Measurements from ENCODE around the gene CLTA.
A peak's percentile ranks its signal among the peaks of the same experiment; 100 is the strongest.

Gene CLTA

DNA sequence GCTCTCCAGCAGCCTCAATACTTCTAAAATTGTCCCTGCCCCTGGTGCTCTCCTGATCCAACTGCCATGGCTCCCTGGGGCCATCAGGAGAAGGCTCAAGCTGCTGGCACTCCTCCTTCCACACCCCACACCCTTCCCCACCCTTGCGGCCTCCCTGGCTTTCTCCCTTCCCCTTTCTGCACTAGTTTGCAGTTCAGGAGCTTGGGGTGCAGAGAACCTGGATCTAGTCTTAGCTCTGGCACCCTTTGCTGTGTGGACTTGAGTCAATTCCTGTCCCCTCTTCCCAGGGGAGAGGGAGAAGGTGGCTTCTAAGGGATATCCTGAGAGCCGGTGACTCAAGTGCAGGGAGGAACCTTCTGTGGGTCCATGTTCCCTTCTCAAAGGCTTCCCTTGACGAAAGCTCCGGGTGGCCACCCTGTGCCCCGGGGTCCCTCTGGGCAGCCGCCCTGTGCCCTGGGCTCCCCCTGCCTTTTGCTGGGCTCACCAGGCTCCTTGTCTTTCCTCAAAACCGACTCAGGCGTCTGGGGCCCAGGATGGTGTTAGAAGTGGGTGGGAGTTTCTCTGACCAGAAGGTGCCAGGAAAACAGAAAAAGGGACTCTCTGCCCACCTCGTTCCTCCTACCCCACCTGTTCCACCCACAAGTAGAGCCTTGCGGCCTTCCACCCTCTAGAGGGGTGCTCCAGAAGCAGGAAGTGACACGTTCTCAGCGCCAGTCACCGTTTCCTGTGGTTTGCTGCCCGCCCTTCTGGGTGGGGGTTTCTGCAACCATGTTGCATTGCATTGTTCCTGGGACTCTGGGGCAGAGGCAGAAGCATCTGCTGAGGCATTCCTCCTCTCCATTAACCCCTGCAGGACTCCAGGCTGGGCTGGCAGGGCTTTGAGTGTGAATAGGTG is 39.2 kb upstream of the CLTA start:
- no peak for TF ChIP-seq CTCF (conservative IDR thresholded peaks at IDR 0.05; ENCODE audit: control insufficient read depth, insufficient read depth, low read depth, low read length)
- DNase-seq (ENCODE audit: low read depth), result peak; percentile 68
- no peak overlapping the region for H3K4me3 ChIP-seq (ENCODE audit: control insufficient read depth, low read depth, low read length)

GRCh38 chr9:36152741-36153438 is 37.8 kb upstream of the CLTA start:
- no peak overlapping the region for H3K4me3 ChIP-seq (ENCODE audit: control insufficient read depth, low read depth, low read length)
- no peak for TF ChIP-seq CTCF (conservative IDR thresholded peaks at IDR 0.05; ENCODE audit: control insufficient read depth, insufficient read depth, low read depth, low read length)
- DNase-seq (ENCODE audit: low read depth), result no peak

- no peak overlapping the region for H3K4me3 ChIP-seq (ENCODE audit: control insufficient read depth, low read depth, low read length)
- TF ChIP-seq CTCF (conservative IDR thresholded peaks at IDR 0.05; ENCODE audit: control insufficient read depth, insufficient read depth, low read depth, low read length), result no peak
- DNase-seq (ENCODE audit: low read depth), result no peak
These were observed 37.0 kb upstream of the CLTA start for GRCh38 chr9:36153746-36154145.

GRCh38 chr9:36154331-36154952 is 36.3 kb upstream of the CLTA start:
- H3K4me3 ChIP-seq (ENCODE audit: control insufficient read depth, low read depth, low read length), result no peak overlapping the region
- no peak for TF ChIP-seq CTCF (conservative IDR thresholded peaks at IDR 0.05; ENCODE audit: control insufficient read depth, insufficient read depth, low read depth, low read length)

GRCh38 chr9:36156116-36156515 is 34.6 kb upstream of the CLTA start:
- no peak for DNase-seq (ENCODE audit: low read depth)
- no peak for TF ChIP-seq CTCF (conservative IDR thresholded peaks at IDR 0.05; ENCODE audit: control insufficient read depth, insufficient read depth, low read depth, low read length)
- H3K4me3 ChIP-seq (ENCODE audit: control insufficient read depth, low read depth, low read length), result no peak overlapping the region

More at GRCh38 chr9:36154331-36154952, 36.3 kb upstream of the CLTA start:
- peak; percentile 84 for DNase-seq (ENCODE audit: low read depth)

GRCh38 chr9:36158122-36158521 is 32.6 kb upstream of the CLTA start:
- no peak for TF ChIP-seq CTCF (conservative IDR thresholded peaks at IDR 0.05; ENCODE audit: control insufficient read depth, insufficient read depth, low read depth, low read length)
- DNase-seq (ENCODE audit: low read depth), result peak; percentile 28
- no peak overlapping the region for H3K4me3 ChIP-seq (ENCODE audit: control insufficient read depth, low read depth, low read length)

Data from fibroblast of mammary gland (primary cell).